Progenitor cell of endocrine pancreas (in vitro differentiated cells): Measurements from ENCODE around the gene MSH6. TPM values are rescaled to one million over a fixed set of nuclear protein-coding genes. Genes with fewer than 3 reads are reported as not detected.

Source experiments
- DNase-seq: peaks from one replicate; pipeline ENCODE4 v3.0.0; 2021; ENCODE audit warnings: low spot score; ENCODE audit not compliant: unreplicated experiment
- H3K27ac Mint-ChIP-seq: 2 replicates; pipeline ENCODE4 v1.8.0; 2021; ENCODE audit warnings: mild to moderate bottlenecking, moderate library complexity, mixed read lengths
- H3K27me3 Mint-ChIP-seq: 2 replicates; pipeline ENCODE4 v1.8.0; 2021; ENCODE audit warnings: mixed read lengths
- H3K36me3 Mint-ChIP-seq: 2 replicates; pipeline ENCODE4 v1.8.0; 2022; ENCODE audit warnings: mixed read lengths; ENCODE audit not compliant: insufficient read depth
- H3K4me1 Mint-ChIP-seq: 2 replicates; pipeline ENCODE4 v1.8.0; 2021; ENCODE audit warnings: low read depth, mixed read lengths
- H3K4me3 Mint-ChIP-seq: 2 replicates; pipeline ENCODE4 v1.8.0; 2021; ENCODE audit warnings: low read depth, mild to moderate bottlenecking, moderate library complexity, mixed read lengths
- H3K9me3 Mint-ChIP-seq: 2 replicates; pipeline ENCODE4 v1.8.0; 2021; ENCODE audit warnings: low read depth, mixed read lengths
- CTCF ChIP-seq: fragments of 200-600 bp; sonication (generic); IDR thresholded peaks from one replicate; pipeline ENCODE4 v1.5.0; 2021; ENCODE audit warnings: antibody characterized with exemption, mild to moderate bottlenecking; ENCODE audit not compliant: unreplicated experiment
- long read RNA-seq: library from polyadenylated mRNA; unstranded; transcript quantifications from one replicate; pipeline ENCODE4 v2.0.0, GENCODE V29; 2020
- total RNA-seq: library from RNA; stranded (reverse); gene quantifications from 2 replicates; pipeline ENCODE4 v1.2.1, GENCODE V29; 2021

Gene MSH6, protein sequence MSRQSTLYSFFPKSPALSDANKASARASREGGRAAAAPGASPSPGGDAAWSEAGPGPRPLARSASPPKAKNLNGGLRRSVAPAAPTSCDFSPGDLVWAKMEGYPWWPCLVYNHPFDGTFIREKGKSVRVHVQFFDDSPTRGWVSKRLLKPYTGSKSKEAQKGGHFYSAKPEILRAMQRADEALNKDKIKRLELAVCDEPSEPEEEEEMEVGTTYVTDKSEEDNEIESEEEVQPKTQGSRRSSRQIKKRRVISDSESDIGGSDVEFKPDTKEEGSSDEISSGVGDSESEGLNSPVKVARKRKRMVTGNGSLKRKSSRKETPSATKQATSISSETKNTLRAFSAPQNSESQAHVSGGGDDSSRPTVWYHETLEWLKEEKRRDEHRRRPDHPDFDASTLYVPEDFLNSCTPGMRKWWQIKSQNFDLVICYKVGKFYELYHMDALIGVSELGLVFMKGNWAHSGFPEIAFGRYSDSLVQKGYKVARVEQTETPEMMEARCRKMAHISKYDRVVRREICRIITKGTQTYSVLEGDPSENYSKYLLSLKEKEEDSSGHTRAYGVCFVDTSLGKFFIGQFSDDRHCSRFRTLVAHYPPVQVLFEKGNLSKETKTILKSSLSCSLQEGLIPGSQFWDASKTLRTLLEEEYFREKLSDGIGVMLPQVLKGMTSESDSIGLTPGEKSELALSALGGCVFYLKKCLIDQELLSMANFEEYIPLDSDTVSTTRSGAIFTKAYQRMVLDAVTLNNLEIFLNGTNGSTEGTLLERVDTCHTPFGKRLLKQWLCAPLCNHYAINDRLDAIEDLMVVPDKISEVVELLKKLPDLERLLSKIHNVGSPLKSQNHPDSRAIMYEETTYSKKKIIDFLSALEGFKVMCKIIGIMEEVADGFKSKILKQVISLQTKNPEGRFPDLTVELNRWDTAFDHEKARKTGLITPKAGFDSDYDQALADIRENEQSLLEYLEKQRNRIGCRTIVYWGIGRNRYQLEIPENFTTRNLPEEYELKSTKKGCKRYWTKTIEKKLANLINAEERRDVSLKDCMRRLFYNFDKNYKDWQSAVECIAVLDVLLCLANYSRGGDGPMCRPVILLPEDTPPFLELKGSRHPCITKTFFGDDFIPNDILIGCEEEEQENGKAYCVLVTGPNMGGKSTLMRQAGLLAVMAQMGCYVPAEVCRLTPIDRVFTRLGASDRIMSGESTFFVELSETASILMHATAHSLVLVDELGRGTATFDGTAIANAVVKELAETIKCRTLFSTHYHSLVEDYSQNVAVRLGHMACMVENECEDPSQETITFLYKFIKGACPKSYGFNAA (N-terminal part only)
- total RNA-seq = 154 and 163 TPM in 2 replicates
- long read RNA-seq, full-length matches to known transcripts = 64 of 160 reads
- long read RNA-seq, partial matches to known transcripts = 63 of 160 reads
- long read RNA-seq, other reads (novel, unspliced or antisense) = 33 of 160 reads

- peaks cover 6% of the 10 kb centered on the region for H3K9me3 Mint-ChIP-seq
- peak; percentile 84 for DNase-seq
- H3K36me3 Mint-ChIP-seq = peaks cover 14% of the 10 kb centered on the region
- H3K27me3 Mint-ChIP-seq = no peaks in the 10 kb centered on the region
- peak within 1 kb of the TSS; percentile 98 for H3K27ac Mint-ChIP-seq
- no peak for TF ChIP-seq CTCF
- peaks cover 24% of the 10 kb centered on the region for H3K4me1 Mint-ChIP-seq
- peak within 1 kb of the TSS; percentile 89 for H3K4me3 Mint-ChIP-seq
Measured at GRCh38 chr2:47782671-47783485, at the start of gene MSH6. TSS of gene MSH6 (plus strand) at chr2:47783145. CDS start at chr2:47783234, 89 bp downstream.

- H3K4me3 Mint-ChIP-seq = no peak overlapping the region
- no peak for DNase-seq
- no peak overlapping the region for H3K27ac Mint-ChIP-seq
- peaks cover under 1% of the 10 kb centered on the region for H3K9me3 Mint-ChIP-seq
- no peaks in the 10 kb centered on the region for H3K36me3 Mint-ChIP-seq
- no peaks in the 10 kb centered on the region for H3K4me1 Mint-ChIP-seq
- peaks cover 3% of the 10 kb centered on the region for H3K27me3 Mint-ChIP-seq
- TF ChIP-seq CTCF = no peak
Measured at GRCh38 chr2:47735136-47735869, 47.6 kb upstream of the MSH6 start.

- Mint-ChIP-seq H3K27ac (no peak overlapping the region), H3K4me1 (no peaks in the 10 kb centered on the region), H3K36me3 (no peaks in the 10 kb centered on the region), H3K4me3 (no peak overlapping the region), H3K9me3 (no peaks in the 10 kb centered on the region), H3K27me3 (peaks cover 3% of the 10 kb centered on the region)
- TF ChIP-seq CTCF = no peak
- DNase-seq = no peak
Measured at GRCh38 chr2:47735912-47736311, 47.0 kb upstream of the MSH6 start.

- H3K4me1 Mint-ChIP-seq = peaks cover 5% of the 10 kb centered on the region
- H3K4me3 Mint-ChIP-seq = no peak overlapping the region
Measured at GRCh38 chr2:47737191-47737975, 45.6 kb upstream of the MSH6 start.

More at GRCh38 chr2:47737191-47737975, 45.6 kb upstream of the MSH6 start:
- peaks cover 7% of the 10 kb centered on the region for H3K27me3 Mint-ChIP-seq
- no peak for TF ChIP-seq CTCF
- no peak for DNase-seq
- no peaks in the 10 kb centered on the region for H3K36me3 Mint-ChIP-seq
- H3K9me3 Mint-ChIP-seq = no peaks in the 10 kb centered on the region
- H3K27ac Mint-ChIP-seq = no peak overlapping the region
